CMK (cell line): ENCODE measurements around the gene TNNT2.

Source experiments
- DNase-seq: peaks from one replicate; pipeline ENCODE4 v3.0.0-alpha.2; 2010; ENCODE audit warnings: low read depth

Gene TNNT2

DNA sequence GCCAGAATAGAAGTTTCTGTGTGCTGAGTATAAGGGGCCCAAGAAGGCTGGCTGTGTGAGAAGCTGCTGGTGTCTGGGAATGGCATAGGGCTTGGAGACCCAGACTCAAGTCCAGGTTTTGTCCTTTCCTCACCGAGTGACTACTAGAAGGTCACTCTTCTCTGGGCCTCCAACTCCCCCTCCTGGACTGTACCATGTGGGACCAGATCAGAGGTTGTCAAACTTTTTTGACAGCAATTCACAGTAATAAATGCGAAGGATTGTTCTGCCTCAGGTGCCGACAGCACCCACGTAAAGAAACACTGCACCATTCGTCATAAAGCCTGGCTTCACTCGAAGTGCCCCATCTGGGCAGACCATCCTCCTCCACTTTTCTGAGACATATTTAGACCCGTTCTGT, 65.2 kb downstream of the TNNT2 start:
- DNase-seq, result no peak

DNA sequence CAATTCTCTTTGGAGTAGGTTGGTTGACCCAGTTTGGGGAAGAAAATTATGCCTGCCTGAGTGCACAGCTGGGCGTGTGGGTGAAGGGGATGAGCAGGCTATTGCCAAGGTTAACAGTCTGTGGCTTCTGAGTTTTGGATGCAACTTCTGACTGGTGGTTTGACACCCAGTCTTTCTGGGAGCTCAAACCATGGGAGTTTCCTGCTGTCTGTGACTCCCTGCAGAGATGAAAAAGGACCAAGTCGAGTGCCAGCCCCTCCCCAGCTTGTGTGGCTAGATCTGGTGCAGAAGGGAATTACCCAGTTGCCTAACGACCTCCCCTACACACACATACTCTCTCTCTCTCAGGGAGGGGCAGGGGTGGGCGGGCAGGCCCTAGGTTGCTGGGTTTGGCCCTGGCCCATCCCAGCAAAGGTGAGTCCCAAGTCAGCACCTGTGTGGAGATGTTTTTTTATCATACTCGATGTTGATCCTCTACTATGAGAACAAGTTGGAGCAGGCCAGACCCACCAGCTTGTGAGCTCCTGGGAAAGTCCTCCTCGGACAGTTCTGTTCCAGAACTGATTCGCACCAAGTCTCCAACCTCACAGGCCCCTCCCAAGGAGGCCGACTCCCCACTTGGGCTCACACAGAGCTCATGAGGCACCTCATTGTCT, 66.0 kb downstream of the TNNT2 start:
- DNase-seq, result no peak

DNA sequence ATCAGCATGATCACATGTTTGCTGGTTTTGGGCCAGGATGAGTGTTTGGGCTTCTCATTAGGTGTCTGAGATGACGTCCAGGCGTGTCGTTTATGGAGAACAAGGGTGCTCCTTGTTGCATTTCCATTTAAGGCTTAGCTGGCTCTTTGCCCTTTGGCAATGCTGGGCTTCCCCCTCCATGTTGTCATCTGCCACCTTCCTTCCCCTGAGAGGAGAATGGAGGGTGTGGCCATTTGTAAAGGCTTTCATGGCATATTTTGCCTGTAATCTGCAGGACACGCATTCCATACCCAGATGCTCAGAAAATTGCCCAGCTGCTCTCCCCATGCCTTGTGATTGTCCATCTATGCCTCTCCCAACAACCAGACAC, 66.5 kb downstream of the TNNT2 start:
- no peak for DNase-seq

DNA sequence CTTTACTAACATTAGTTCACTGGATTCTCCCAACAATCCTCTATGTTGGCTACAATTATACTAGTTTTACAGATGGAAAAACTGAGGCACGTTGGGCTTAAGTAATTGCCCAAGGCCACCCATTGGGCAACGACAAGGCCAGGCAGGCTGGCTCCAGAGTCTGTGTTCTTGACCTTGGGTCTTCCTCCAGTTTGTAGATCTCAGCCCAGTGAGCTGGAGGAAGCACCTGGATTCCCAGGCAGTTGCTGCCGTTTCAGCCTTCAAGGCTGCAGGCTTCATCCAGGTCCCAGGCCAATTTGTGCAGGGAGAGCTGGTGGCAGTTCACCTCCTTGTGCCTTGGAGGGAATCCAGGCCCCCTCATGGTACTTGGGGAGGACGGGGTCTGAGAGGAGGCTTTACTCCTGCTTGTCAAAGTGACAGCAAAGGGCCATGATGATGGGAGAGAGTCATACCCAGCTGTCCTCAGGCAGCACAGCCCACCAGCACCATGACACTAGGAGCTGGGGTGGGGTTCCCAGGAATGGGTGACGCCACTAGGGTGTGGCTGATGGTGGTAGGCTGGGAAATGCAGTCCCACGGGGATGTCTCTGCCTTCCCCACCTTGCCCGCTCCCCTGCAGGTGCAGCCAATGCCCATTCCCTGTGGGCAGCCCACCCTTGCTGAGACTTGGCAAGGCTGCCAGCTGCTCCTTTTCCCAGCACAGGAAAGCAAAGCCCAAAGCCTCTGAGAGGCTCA, 67.1 kb downstream of the TNNT2 start:
- DNase-seq, result no peak

DNA sequence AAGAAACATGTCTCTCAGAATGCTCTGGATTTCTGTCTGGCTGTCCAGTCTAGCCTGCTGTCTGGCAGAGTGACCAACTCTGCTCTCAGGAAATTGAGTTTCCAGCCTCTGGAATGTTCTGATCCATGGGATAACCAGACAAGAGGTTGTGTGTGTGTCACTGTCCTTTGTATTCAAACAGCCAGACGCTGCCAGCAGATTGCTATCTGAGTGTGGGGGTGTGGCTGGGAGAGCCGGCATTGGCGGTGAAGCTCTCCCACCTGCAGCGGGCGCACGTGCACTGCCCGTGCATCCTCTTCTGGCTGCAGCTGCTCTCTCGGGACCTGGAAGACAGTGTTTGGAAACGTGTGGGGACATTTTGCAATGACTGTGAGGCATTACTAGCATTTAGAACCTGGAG, 68.1 kb downstream of the TNNT2 start:
- no peak for DNase-seq
